Measurements from ENCODE around the gene UTP25. TPM values are rescaled to one million over a fixed set of nuclear protein-coding genes. Genes with fewer than 3 reads are reported as not detected.
A peak's percentile ranks its signal among the peaks of the same experiment; 100 is the strongest.

Gene UTP25
- total and polyA plus RNA-seq, 8 donors = 0.95 to 4.4 (median 3.0) TPM

DNA sequence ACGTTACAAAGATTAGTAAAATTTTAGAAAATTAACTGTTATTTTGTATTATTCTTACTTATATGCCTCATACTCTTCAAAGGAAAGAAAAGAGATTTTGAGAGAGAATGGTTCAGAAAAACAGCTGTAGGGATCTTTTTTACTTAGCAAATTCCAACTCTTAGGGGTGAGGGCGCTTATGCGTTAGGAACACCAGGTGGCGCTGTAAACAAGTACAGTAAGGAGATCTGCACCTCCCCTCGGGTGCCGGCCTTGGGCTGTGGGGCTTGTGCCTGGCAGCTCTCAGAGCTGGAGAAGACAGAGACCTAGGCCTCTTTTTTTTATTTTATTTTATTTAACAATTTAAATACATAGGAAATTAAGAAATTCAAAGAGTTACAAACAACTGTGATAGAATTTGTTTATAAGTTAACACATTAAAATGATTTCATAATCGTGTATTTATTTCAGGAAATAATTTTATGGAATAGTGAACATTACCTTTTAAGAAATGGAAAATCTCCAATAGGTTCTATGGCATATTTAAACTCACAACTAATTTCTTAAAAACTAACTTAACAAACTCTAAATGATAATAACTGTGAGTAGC is 32.6 kb downstream of the UTP25 start:
- Histone ChIP-seq H3K4me3 (no peak overlapping the region), H3K4me1 (no peaks in the 10 kb centered on the region), H3K27ac (no peak overlapping the region), H3K9me3 (no peaks in the 10 kb centered on the region), H3K27me3 (no peaks in the 10 kb centered on the region), H3K36me3 (no peaks in the 10 kb centered on the region)
- DNase-seq (peak; percentile 67 to 91 (median 80)), ATAC-seq (peak; percentile 96 to 100 (median 96)), FAIRE-seq (peak; percentile 65)
- intact Hi-C loops (cut with DNase I) = loop anchor here (5.0 to 10.0 kb wide), 2 partner anchors 124 to 127 kb away; no protein-coding TSS in a partner anchor
- TF ChIP-seq, protein P1, sequence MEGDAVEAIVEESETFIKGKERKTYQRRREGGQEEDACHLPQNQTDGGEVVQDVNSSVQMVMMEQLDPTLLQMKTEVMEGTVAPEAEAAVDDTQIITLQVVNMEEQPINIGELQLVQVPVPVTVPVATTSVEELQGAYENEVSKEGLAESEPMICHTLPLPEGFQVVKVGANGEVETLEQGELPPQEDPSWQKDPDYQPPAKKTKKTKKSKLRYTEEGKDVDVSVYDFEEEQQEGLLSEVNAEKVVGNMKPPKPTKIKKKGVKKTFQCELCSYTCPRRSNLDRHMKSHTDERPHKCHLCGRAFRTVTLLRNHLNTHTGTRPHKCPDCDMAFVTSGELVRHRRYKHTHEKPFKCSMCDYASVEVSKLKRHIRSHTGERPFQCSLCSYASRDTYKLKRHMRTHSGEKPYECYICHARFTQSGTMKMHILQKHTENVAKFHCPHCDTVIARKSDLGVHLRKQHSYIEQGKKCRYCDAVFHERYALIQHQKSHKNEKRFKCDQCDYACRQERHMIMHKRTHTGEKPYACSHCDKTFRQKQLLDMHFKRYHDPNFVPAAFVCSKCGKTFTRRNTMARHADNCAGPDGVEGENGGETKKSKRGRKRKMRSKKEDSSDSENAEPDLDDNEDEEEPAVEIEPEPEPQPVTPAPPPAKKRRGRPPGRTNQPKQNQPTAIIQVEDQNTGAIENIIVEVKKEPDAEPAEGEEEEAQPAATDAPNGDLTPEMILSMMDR (IDR thresholded peaks at IDR 0.05) = peak; percentile 64 to 91 (median 78)
- 12 to 15% methylated on average over 7 of the region's 7 CpGs for WGBS, 2 donors

DNA sequence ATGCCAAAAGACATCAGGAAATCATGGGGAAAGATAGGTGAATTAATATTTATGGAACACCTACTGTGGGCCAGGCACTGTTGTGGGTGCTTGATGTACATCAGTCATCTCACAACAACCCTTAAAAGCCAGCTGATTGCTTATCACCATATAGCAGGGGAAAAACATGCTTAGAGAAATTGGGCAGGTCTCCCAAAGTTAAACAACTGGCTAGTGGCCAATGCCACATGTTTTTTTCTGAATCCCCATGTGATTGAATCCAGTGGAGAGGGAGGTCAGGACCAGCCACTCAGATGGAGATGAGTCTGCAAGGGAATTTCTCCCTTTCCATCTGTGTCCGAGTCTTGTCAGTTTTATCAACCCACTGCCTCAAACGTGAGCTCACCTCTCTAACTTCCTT is 33.5 kb downstream of the UTP25 start:
- WGBS, 2 donors = 56 to 75% methylated on average over 2 of the region's 2 CpGs

DNA sequence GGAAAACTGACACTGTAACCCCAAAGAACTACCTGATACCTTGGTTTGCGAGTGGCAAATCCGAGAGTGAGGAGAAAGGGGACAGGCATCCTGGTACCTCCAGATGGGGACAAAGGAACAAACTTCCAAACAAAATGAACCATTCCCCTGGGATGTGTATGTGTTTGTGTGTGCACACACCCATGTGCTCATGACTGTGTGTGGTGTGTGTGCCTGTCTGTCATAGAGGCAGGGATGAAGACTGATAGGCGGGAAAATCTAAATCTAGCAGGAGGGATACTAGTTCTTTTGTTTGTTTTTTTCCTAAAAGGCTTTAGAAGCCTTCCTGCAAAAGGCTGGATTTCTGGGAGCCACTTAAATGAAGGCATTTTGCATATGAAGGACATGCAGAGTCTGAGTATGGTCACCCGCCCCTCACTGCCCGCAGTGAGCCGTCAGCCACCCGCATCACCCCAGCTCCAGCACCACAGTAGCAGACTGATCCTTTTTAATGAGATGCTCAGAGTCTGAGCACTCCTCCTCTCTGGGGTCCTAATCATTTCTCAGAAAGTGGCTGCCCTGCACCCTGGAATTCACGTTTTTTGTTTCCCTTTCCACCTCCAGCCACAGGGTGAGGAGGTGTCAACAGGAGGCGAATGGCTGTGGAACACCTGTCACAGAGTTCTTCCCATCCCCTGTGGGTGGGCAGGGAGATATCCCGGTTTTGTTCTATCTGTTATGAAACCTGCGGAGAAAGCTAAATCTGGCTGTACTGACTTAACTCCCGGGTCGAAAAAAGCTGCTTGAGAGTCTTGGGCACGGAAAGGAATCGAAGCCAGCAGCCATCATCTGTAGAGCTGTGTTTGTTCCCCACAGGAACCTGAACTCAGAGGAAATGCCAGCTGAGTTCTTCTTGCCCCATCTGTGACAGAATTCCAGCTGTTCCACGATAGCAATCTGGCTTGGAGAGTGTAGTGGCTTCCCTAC is 34.9 kb downstream of the UTP25 start:
- TF ChIP-seq, protein P1 (IDR thresholded peaks at IDR 0.05) = no peak
- no peak overlapping the region for H3K27ac ChIP-seq
- FAIRE-seq = no peak
- no peaks in the 10 kb centered on the region for H3K9me3 ChIP-seq
- H3K4me1 ChIP-seq = no peaks in the 10 kb centered on the region
- H3K4me3 ChIP-seq = no peak overlapping the region
- no peaks in the 10 kb centered on the region for H3K36me3 ChIP-seq
- no peaks in the 10 kb centered on the region for H3K27me3 ChIP-seq
- no peak for ATAC-seq
- intact Hi-C loops (cut with DNase I) = loop anchor here (5.0 to 10.0 kb wide), 2 partner anchors 122 to 125 kb away; no protein-coding TSS in a partner anchor
- DNase-seq = no peak
- WGBS, 2 donors = 70 to 74% methylated on average over 16 of the region's 16 CpGs

More for the DNA sequence above, 33.5 kb downstream of the UTP25 start:
- no peak for ATAC-seq
- Histone ChIP-seq H3K9me3 (no peaks in the 10 kb centered on the region), H3K4me3 (no peak overlapping the region), H3K36me3 (no peaks in the 10 kb centered on the region), H3K27me3 (no peaks in the 10 kb centered on the region), H3K27ac (no peak overlapping the region), H3K4me1 (no peaks in the 10 kb centered on the region)
- no peak for FAIRE-seq
- no peak for DNase-seq
- intact Hi-C loops (cut with DNase I) = loop anchor here (5.0 to 10.0 kb wide), 2 partner anchors 124 to 126 kb away; no protein-coding TSS in a partner anchor
- TF ChIP-seq, protein P1 (IDR thresholded peaks at IDR 0.05) = no peak

DNA sequence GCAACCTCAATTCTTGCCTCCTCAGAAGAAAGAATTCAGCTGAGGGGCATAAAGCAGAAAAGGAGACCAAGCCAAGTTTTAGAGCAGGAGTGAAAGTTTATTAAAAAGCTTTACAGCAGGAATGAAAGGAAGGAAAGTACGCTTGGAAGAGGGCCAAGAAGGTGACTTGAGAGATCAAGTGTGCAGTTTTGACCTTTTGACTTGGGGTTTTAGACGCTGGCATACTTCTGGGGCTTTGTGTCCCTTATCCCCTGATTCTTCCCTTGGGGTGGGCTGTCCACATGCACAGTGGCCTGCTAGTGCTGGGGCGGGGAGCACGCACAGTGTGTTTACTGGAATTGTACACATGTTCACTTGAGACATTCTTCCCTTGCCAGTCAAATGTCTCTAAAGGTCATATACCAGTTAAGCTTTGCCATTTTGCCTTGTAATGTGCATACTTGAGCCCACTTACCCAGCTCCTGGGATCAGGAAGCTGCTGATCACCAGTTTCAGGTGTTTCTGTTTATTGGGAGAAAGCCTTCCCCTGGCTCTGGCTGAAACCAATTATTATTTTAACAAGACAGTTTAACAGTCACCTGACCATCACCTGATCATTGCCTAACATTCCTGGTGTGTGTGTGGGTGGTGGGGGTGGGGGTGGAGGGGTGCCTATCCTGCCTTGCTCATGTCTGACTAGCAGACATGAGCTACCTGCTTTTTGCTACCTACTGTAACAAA is 36.2 kb downstream of the UTP25 start:
- no peak for DNase-seq
- ATAC-seq = no peak
- Histone ChIP-seq H3K36me3 (no peaks in the 10 kb centered on the region), H3K4me1 (no peaks in the 10 kb centered on the region), H3K4me3 (no peak overlapping the region), H3K9me3 (no peaks in the 10 kb centered on the region), H3K27ac (no peak overlapping the region), H3K27me3 (no peaks in the 10 kb centered on the region)
- 39 to 62% methylated on average over 4 of the region's 4 CpGs for WGBS, 2 donors
- intact Hi-C loops (cut with DNase I) = loop anchor here (5.0 to 10.0 kb wide), 2 partner anchors 121 to 123 kb away; no protein-coding TSS in a partner anchor
- TF ChIP-seq, protein P1 (IDR thresholded peaks at IDR 0.05) = no peak
- FAIRE-seq = no peak
